Hepatocyte (in vitro differentiated cells): ENCODE measurements around the gene COL19A1.

Experiments used
- CTCF ChIP-seq: fragments of 200-600 bp; sonication (generic); IDR thresholded peaks from 2 replicates; pipeline ENCODE4 v1.5.1; 2016; ENCODE audit warnings: antibody characterized with exemption, mild to moderate bottlenecking; ENCODE audit not compliant: poor library complexity
- EZH2 ChIP-seq: fragments of 200-600 bp; sonication (generic); IDR thresholded peaks from 2 replicates; pipeline ENCODE4 v1.6.1; 2016; ENCODE audit warnings: antibody characterized with exemption, mild to moderate bottlenecking, borderline replicate concordance

GRCh38 chr6:69933239-69933638, 66.9 kb downstream of the COL19A1 start:
- TF ChIP-seq CTCF (no peak), EZH2 (no peak)
